ENCODE data around the gene PAPPA.

GRCh38 chr9:116380496-116380995, 227.0 kb downstream of the PAPPA start:
- no peak for TF ChIP-seq YY1 (IDR thresholded peaks at IDR 0.05; ENCODE audit: low read depth)
- no peak for TF ChIP-seq NFIC (IDR thresholded peaks at IDR 0.05; ENCODE audit: borderline replicate concordance)
- no peak for TF ChIP-seq TEAD4 (IDR thresholded peaks at IDR 0.05; ENCODE audit: borderline replicate concordance, insufficient read depth)
- no peak for TF ChIP-seq REST (IDR thresholded peaks at IDR 0.05; ENCODE audit: low read depth, low read length)
